NCI-H1105 treated with DMSO at 0.1 percent for 48 hours (cell line): ENCODE data around the gene AFAP1.

Experiments
- DNase-seq: peaks from one replicate; lab custom pipeline; 2025; lab: John Stamatoyannopoulos, UW

AFAP1 gene

DNA sequence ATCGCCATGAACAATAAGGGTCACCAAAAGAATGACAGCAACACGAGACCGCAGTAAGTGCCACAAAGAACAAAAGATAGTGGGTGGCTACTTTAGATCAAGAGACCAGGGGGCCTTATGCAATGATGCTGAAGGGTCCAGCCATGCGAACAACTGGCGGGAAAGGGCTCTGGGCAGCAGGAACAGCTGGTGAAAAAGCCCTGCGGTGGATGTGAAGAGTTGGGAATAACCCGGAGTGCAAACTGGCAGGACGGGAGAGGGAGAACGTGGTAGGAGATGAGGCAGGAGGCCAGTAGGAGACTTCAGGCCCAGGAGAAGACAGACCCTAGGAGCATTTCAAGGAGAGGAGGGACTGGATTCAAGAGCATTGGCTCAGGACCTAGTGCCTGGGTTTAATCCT is 120.2 kb downstream of the AFAP1 start:
- no peak for DNase-seq

DNA sequence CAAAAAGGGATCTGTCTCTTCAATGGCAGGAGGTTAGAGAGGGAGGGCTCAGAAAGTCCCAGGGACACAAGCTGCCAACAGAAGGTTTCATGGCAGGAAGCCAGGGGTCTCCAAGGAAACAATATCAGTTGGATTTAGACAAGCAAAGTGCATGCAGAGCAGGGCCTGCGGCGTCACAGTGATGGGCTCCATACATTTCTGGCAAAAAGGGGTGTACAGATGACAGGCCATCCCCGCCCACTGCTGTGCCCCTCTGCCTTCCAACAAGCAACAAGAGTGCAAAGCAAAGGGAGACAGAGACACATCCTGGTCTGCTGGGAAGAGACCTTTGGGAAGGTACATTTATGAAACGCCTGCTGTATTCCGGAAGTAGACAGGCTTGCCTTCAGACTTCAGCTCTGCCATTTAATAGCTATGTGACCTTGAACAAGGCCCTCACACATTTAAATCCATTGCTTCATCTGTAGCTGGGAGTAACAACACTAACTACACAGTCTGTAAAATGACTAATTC is 121.2 kb downstream of the AFAP1 start:
- DNase-seq: peak; percentile 59

DNA sequence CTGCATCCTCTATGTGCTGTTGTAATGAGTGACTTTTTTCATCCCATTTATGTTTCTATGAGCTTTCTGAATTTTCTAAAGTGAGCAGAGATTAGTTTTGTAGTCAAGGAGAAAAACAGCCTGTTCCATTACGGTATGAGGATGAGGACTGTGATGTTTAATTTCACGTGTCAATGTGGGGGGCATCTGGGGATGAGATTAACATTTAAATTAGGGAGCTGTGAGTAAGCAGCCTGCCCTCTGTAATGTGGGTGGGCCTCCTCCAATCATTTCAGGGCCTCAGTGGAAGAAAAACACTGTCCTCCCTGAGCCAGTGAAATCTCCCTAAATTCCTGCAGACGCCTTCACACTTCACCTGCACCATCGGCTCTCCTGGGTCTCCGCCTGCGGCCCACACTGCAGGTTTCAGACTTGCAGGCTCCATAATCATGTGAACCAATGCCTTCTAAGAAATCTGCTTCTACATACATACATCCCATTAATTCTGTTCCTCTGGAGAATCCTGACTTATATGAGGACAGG is 121.7 kb downstream of the AFAP1 start:
- DNase-seq: no peak

DNA sequence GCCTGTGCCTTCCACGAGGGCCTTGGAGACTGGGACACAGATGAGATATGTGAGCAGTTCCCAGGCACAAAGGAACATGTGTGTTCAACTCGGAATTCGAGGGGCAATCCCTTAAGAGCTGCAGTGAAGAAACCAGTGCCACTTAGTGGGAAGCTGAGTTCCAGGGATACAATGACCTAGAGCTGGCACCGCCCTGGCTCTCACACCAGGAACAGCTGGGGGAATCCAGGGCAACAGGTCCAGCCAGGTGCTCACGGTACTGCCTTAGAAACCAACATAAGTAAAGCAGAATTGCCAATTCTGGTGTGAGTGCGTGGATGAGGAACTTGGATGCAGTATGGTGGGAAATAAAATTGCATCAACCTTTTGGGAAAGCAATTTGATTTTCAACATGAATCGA is 122.9 kb downstream of the AFAP1 start:
- no peak for DNase-seq

DNA sequence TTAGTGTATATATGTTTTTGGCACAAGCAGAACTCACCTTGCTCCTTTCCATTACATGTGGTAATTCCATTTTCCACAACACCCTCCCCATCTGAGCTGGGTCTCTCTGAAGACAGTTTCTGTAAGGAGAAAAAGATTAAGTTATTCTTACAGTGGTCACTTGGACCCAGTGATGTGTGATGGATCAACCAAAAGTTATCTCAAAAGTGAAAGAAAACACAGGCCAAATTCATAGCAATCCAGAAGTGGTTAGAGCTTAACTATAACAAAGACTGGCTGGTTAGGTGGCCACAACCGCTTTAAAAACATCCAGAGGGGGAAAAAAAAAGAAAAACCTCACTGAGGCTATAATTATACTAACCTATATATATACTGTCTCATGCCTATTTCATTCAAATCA is 123.7 kb downstream of the AFAP1 start:
- DNase-seq: no peak

DNA sequence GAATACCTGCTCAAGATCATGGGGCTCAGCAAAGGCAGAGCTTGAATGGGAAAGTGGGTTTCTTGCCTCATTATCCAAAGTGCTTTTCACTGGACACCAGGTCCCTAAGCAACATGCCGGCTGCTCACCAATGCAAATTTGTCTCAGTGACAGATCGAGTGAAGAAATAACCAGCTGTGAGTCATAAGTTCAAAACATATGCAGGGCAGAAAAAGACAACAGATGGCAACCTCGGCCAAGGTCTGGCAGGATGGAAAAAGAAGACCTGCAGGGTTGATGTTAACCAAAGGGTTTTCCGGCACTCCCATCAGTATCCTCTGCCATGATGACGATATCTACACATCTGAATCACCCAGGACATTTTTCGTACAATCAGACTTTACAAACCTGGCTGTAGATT is 124.1 kb downstream of the AFAP1 start:
- no peak for DNase-seq

DNA sequence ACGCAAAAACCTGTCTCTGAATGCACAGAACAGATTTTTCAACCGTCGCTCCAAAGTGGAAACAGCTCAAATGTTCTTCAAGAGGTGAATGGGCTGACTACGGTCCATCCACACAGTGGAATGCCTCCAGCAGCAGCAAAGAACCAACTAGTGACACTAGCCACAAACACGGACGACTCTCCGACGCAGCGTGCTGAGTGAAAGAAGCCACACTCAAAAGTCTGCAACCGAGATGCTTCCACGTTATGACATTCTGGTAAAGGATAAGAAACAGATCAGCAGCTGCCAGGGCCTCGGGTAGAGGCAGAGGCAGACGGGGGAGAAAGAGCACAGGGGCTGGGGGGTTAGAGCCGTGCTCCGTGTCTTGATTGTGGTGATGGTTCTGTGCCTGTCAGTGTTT is 125.2 kb downstream of the AFAP1 start:
- no peak for DNase-seq

DNA sequence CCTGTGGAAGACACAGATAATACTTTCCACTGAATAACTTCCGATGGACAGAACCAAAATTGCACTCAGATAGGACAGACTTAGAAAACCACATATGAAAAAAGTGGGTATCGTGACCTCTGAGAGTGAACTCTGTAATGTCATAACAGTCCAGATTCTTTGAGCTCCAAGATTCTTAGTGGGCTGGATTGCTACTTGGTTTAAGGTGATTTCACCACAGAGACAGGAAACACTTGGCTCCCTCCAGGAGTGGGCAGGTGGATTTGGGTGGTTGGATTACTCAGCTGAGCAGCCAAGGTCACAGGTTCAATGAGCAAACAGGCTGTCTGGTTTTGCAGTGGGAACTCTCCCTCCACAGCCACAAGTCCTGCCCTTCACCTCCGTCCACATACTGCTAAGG is 126.0 kb downstream of the AFAP1 start:
- no peak for DNase-seq

DNA sequence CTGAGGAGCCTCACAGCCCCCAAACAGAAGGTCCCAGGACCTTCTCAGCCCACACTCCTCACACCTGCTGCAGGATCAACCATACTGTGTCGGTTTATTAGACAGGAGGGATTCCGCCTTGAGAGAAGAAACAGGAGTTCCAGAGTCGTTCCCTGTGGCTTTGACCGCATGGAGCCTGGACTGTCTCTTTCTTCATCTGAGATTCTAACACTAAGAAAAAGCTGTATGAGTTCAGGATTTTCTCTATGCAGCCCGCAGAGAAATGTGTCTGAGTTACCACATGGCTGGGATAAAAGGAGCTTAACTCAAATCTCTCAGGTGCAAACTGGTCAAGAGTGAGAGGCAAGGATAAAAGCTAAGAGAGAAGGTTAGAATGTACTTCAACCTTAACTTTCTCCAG is 126.7 kb downstream of the AFAP1 start:
- no peak for DNase-seq

DNA sequence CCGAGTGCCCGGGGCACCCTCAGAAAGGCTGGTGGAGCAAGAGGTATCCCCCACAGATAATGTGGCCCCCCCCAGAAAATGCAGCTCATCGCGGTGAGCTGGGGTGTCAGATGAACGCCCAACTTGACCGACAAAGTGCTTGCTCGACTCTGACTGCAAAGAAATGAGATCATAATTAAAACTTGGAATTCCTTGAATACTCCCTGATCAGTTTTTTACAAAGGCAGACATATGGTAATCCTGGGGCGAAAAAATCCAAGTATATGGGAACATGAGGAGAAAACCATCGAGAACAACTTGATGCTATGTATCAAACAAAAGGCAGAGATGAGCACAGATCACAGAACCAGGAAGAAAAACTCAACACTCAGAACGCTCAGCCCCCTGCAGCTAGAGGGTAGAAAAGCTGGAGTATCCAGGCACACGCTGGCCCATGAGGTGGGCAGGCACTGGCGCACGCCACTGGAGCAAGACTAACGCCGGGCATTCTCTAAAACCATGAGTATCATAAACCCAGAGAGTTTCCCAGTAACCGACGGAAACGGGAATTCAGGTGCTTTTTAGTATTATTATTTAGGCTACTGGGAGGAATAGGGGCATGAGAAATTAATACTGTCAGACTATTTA is 127.3 kb downstream of the AFAP1 start:
- no peak for DNase-seq

DNA sequence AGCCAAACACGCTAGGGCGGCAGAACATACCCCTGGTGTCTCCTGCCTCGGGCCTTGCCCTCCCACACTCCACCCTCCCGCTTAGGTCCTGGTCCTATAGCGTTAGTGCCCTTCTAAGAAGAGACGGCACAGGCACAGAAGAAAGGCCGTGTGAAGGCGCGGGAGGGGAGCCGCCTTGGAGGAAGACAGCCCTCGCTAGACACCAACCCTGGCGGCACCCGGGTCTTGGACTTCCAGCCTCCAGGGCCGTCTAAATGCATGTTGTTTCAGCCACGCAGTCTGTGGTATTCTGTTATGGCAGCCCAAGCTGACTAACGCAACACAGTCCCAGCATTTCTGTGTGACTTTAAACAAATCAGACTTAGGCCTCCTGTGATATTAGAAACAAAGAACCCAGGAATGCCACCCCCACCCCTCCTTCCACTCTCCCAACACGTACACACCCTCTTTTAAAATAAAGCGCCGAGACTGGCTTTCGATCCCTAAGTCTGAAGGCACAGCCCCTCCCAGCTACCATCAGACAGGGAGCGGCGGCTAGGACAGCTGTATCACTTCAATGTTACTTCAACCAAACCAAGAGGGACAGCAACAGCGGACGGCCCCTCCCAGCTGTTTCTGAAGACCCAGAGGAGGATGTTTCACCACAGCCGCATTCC is 128.0 kb downstream of the AFAP1 start:
- DNase-seq: no peak

DNA sequence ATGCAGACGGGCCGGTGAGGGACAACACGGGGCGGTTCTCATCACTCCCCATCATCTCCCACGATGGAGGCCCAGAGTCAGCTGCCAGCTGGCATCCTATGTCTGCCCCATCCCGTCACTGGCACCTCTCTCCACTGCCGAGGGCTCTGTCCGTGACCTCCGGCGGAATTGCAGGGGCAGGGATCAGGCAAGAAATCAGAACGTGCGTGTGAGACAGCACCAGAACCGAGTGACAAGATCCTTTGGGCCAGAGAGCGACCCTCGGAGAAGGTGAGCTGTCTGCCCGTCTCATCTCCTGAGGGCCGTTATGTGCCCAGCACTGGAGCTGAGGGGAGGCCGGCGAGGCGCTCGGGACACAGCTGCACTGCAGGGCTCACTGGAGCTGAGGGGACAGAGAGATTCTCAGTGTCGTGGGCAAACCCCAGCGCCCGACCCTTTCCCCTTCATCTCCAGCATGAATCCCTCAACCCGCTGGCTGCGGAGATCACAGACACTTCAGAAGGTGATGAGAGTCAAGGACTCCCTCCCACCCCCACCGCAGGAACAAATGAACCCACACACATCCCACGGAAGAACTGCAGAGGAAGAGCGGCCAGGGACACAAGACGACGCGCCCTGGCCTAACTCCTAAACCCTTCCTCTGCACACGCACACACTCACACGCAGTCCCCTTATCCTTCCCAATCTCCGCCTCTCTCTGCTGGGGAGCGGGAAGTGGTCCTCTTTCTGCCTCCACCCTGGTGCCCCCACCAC is 128.7 kb downstream of the AFAP1 start:
- DNase-seq: no peak

DNA sequence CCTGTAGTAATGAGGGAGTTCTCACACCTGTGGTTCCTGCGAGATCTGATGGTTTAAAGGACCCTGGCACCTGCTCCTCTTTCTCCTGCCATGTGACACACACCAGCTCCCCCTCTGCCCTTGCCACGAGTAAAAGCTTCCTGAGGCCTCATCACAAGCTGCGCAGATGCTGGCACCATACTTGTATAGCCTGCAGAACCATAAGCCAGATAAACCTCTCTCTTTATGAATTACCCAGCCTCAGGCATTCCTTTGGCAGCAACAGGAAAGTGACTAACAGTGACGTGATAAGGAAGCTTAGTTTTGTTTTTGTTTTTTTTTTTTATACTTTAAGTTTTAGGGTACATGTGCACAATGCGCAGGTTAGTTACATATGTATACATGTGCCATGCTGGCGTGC is 130.9 kb downstream of the AFAP1 start:
- DNase-seq: no peak

DNA sequence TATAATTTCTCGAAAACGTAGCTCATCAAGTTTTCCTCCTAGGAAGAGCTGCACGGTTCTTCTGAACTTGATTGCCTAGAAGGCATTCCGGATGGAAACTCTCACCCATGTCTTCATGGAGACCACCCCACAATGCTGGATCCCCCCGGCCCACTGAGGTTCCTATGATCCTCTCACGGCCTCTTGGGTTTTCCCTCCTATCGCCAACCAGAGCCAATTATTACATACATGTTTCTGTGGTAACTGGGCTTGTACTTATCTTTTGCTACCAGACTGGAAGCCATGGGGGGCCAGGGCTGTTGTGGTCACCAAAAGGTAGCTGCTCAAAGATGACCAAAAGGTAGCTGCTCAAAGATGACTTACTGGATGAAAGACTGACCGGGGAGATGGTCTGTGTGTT is 131.5 kb downstream of the AFAP1 start:
- DNase-seq: no peak

DNA sequence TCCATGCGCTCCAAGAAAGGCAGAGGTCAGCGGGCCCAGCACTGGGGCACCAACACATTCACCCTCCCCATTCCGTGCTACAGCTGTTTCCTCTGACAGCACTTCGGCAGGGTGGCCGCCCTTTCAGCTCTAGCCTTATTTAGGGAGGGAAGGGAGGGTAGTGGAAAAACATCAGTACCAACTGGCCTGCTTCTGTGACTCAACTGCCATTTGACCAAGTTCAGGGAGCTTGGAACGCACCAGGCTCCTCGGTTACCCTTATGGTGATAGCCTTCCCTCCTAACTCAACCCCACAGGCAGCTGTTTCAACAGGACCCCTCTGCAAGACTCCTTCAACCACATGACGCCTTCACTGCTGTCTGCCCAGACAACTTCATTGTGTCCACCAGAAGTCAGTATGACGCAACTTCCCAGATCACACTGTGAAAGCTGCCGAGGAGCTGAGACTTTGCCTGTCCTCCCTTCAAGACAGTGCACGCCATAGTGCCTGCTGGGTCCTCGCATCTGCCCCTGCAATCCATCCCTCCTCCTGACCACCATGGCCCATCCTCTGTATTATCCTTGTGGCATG is 132.2 kb downstream of the AFAP1 start:
- no peak for DNase-seq

DNA sequence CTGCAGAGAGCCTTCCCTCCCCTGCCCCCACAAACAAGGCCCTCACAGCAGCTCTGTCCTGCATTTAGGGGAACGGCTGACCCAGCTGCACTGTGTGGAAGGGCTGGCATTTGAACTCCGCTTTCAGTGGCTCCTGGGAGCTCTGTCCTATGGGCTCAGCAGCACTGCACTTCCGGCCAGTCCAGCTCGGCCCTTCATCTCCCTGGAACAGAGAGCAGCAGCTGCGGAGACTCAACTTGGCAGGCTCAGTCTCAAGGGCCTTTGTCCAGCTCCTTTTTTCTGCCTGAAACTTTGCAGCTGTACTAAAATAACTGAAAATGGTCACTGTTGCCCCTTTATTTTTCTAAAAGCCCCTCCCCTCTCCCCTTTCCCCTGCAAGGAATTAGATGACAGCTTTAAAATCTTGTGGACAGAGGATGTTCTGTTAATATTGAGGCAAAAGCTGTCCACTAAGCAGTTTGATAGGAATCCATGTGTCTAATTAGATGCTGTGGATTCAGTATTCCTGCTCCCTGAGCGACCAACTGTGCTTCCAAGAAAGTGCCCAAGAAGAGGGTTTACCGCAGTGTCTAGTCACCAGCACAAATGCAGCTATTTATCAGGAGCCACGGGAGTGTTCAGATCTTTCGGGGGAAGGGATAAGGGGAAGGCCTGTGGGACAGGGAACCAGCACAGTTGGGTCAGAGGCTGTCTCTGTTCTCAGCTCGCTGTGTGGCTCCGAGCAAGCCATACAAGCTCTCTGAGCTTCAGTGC is 133.1 kb downstream of the AFAP1 start:
- no peak for DNase-seq

DNA sequence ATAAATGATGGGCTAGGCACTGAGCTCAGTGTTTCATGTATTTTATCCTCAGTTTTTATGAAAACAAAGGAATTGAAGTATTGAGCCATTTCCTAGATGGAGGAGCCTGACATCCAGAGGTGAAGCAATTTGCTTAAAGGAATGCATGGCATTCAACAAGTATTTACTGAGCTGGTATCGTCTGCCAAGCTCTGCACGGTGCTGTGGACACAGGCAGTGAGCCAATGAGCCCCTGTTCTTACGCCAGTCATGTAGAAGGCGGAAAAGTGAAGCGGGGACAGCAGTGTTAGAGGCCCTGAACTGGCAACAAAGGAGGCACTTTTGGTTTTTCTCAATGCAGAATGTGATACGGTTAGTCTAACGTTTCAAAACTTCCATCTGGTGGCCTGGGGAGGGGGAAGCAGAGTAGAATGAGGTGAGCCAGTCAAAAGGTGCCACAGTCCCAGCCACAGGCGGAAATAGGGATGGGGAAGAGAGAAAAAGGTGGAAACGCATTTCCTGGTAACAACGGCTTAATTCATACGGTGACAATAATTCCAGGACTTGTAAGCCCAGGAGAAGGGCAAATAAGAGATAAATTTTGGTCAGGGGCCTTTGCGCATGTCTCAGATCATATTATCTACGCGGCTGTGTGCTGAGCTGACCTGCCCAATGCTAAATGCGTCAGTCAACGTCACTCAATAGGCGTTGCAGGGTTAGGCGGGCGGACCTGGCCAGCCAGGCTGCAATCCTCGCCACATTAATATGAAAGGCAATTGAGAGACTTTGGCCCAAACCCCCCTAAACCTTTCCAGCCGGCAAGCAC is 133.9 kb downstream of the AFAP1 start:
- peak; percentile 13 for DNase-seq

DNA sequence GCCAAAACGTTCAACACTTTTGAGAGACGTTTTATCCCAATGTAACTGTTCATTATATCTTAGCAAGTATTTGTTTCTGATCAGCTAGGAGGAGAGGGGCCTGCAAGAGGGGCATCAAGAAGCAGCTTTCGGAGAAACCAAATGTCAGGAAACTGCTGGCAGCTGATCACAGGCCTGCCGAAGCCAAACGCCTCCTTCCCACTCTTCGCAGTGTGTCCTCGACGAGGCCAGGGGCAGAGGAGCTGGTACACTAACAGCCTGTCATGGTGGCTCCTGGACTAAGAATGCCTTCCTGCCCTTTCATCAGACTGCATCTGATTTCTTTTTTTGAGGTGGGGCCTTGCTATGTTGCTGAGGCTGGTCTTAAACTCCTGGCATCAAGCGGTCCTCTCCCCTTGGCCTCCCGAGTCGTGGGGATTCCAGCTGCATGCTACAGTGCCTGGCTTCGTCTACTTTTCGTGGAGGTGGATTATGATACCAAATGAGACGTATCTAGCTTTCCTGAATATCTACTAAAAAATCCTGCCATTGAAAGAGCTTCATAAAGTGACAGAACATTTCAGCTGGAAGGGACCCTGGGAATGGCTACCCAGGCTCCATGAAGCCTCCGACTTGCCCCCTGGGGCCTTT is 134.8 kb downstream of the AFAP1 start:
- no peak for DNase-seq

DNA sequence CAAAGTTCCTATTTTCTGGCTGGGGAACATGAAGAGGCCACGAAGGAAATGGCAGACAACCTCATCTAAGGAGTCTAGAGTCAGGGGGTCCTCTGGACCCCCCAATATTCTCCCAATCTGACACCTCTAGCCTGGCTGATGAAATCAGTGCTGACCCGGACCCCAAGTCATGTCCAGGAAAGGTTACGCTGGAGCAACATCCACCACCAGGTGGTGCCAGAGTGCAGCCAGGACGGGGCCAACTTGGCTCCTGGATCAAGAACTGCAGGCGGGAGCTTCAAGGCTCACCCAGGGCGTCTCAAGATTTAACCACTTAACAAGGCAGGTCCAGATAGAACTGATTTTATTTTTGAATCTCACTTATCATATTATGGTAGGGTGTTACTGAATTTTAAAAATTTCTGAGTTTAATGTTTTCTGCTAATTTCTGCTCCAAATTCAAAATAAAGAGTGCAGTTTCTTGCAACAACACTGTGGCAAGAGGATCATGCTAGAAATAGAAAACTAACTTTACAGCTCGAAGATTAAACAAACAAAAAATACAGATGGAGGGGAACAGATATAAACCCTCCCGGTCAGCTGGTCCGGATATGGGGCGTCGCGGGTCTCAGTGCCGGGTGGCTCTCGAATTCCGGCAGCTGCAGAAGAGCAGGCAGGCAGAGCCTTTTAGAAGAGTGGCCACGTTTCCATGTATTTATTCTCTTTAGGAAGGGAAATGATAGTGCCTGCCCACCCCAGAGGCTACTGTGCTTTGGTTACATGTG is 135.5 kb downstream of the AFAP1 start:
- DNase-seq: peak; percentile 50

DNA sequence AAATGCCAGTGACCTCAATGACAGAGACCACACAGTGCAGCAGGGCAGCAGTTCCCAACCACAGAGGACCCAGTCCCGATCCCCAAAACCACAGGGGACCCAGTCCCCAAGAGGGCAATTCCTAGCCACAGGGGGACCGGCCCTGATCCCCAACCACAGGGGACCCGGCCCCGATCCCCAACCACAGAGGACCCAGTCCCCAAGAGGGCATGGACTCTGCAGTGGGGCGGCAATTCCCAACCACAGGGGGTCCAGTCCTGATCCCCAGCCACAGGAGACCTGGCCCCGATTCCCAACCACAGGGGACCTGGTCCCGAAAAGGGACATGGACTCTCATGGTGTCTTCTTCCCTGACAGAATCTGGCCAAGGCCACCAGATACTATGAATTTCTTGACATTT is 136.3 kb downstream of the AFAP1 start:
- no peak for DNase-seq
